Measurements from ENCODE around the gene SEPHS1.
"Not testable (repeated sequence)": the region's sequence is repeated elsewhere in the genome, so short reads cannot be mapped to it uniquely, and the experiment has no call there.

SEPHS1 gene, protein sequence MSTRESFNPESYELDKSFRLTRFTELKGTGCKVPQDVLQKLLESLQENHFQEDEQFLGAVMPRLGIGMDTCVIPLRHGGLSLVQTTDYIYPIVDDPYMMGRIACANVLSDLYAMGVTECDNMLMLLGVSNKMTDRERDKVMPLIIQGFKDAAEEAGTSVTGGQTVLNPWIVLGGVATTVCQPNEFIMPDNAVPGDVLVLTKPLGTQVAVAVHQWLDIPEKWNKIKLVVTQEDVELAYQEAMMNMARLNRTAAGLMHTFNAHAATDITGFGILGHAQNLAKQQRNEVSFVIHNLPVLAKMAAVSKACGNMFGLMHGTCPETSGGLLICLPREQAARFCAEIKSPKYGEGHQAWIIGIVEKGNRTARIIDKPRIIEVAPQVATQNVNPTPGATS

DNA sequence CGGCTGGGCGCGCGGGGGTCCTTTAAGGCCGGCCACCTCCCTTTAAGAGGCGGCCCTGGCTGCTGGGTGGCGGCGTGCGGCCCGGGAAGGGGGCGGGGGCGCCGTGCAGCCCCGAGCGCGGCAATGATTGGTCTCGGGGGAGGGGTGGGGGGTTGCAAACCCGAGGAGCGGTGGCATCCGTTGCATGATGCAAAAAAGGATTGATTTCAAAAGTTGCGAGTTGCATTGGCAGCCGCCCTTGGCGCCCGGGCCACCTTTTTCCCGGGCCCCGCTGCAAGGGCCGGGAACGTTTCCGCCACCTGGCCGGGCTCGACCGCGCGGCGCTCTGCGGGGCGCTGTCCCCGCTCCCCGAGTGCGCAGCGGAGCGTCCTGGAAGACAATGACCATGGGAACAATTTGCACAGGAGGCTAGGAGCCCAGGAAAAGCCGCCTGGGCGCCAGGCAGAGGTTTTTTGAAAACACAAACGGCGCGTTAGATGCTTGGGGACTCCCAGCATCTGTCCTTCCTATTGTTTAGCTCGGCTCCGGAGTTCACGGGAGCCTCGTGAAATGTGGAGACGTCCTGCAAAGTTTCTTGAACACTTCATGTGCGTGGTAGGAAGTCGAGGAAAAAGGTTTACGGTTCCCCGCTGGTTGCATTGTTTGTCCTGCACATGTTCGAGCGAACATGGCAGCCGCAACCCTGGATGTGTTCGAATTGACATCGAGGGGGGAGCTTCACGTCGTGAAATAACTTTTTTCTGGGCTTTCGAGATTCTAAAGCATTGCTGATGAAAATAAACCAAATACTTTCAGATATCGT, at the start of gene SEPHS1:
SEPHS1 (minus strand) TSS at position 78 of the 802 bp plus-strand sequence. CDS start 3,343 bp downstream, outside the sequence.
- DNase-seq: peak; percentile 65 to 72

DNA sequence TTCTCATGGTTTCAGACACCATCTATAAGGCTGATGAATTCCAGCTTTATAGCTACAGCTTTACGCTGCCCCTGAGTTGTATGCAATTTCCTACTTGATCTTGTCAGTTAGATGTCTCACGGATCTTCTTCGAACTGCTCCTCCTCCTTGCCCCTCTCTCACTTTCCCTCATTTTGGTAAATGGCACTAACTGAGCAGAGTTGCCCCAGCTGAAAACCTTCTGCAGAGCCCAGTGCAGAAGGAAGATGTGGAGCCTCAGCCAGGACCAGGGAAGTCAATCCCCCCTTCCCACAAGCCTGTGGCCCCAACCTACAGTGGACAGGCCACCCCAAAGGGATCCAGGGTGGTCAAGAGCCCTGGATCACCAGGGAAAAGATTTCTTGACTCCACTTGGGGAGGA, 49.0 kb upstream of the SEPHS1 start:
- DNase-seq: no peak

DNA sequence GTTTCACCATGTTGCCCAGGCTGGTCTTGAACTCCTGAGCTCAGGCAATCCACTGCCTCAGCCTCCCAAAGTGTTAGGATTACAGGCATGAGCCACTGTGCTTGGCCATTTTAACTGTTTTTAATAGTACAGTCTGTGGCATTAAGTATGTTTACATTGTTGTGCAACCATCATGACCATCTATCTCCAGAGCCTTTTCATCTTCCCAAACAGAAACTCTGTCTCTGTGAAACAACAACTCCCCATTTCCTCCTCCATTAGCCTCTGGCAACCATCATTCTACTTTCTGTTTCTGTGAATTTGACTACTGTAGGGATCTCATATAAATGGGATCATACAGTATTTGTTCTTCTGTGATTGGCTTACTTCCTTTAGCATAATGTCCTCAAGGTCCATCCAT, 48.3 kb upstream of the SEPHS1 start:
- no peak for DNase-seq

DNA sequence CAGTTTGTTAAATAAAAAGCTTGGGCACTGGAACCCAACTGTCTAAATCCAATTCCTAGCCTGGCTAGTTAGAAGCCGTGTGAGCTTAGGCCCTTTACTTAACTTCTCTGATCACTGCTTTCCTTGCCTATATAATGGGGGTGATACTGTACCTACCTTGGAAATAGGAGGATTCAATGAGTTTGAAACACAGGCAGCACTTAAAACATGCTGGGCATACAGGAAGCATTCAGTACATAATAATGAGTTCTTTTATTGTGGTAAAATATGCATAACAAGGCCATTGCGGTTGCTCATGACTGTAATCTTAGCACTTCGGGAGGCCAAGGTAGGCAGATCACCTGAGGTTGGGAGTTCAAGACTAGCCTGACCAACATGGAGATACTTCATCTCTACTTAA, 47.4 kb upstream of the SEPHS1 start:
- no peak for DNase-seq

DNA sequence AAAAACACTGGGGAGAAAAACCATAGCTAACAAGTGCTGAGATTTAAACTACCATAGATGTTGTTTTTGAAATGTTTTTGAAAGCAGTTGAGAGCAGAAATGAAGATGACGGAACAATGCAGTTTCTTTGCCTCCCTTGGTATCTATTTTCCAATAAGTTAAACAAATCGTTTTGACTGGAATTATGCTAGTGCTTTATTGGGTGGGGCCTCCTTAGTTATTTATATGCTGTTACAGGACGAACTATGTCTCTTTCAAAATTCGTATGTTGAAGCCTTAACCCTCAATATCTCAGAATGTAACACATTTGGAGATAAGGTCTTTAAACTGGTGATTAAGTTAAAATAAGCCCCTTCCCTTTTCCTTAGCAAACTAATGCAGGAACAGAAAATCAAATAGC, 45.5 kb upstream of the SEPHS1 start:
- DNase-seq: no peak

DNA sequence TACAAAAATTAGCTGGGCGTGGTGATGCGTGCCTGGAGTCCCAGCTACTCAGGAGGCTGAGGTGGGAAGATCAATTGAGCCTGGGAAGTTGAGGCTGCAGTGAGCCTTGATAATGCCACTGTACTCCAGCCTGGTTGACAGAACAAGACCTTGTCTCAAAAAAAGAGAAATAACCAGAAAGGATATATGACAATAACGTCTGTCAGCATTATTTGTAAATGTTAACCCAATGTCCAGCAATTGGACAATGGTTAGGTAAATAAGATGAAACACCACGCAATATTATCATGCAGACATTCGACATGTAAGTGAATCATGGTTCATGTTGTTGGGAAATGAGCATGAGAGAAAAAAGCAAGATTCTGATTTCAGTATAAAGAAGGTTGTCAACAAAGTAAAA, 44.6 kb upstream of the SEPHS1 start:
- DNase-seq: no peak

DNA sequence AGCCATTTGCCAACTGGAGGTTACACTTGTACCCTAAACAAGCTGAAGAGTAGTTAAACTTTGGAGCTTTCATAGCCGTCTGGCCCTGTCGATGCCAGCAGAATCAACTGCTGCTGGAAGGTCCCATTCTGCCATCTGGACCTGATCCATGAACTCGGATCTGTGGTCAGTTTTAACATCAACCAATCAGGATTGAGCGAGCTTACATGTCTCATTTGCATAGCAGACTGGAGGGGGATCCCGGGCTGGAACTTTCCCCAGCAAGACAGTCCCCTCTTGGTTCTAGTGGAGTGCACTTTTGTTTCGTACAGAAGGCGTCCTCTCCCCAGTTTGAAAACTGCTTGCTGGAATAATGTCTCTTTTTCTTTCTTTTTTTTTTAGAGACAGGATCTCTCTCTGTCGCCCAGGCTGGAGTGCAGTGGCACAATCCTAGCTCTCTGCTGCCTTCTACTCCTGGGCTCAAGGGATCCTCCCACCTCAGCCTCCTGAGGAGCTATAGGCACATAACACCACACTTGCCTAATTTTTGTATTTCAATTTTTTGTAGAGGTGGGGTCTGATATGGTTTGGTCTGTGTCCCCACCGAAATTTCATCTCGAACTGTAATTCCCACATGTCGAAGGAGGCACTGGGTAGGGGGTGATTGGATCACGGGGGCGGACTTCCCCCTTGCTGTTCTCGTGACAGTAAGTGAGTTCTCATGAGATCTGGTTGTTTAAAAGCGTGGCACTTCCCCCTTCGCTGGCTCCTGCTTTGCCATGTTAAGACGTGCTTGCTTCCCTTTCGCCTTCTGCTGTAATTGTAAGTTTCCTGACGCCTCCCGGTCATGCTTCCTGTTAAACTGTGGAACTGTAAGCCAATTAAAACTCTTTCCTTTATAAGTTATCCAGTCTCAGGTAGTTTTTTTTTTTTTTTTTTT, 42.8 kb upstream of the SEPHS1 start:
- DNase-seq: no peak

DNA sequence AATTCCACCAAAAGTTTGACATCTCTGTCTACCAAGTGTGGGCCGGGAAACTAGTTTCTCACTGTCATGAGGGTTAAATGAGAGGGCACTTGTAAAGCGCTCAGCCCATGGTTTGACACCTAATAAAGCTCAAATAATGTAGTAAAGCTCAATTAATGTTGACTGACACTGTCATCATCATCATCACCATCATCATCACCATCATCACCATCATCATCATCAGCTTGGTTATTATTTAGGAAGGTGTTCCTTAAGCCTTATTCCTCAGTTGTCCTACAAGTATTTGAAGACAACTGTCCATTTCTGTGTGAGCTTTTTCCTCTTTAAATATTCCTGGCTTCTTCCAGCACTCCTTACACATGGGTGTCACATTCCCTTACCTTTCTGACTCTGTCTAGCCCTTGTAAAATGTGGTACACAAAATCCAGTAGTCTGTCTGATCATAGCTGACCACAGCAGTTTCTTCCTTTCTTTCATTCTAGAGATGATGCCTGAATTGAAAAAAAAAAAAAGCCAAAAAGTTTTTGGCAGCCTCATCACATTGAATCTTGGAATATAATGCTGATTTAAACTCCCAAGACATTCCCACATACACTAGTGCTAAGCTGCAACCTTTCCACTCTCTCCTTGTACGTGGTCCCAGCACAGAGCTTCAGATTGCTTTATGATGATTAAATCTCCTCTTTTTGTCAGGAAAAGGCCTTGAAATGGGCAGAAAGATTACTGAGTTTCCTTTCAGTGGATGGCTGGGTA, 40.6 kb upstream of the SEPHS1 start:
- no peak for DNase-seq

DNA sequence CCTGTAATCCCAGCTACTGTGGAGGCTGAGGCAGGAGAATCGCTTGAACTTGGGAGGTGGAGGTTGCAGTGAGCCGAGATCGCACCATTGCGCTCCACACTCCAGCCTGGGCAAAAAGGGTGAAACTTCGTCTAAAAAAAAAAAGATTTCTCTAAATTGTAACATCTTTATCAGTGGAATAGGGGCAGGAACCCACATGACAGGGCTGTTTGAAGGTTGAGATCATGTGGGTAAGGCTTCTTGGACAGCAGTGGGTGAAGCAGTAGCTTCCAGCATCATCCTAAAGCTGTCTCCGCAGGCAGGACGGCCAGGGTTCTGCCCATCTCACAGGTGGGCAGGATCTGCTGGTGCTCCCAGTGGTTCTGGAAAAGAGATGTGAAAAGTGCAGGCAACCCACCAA, 37.9 kb upstream of the SEPHS1 start:
- DNase-seq: no peak

DNA sequence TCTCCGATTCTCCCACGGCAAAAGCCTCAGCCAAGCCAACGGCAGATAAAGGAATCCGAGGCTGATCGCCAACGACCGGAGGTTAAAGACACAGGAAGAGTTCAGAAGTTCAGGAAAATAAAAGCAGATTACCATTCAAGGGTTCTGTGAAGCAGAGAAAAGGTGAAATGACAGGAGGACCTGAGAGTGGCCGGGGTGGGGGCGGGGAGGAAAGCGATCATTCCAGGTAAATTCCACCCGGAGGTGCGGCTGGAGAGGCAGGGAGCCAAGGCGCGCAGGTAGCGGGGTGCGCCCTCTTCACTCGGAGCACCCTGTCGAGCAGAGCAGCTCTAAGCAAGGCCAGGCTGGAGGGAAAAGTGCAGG, 35.3 kb upstream of the SEPHS1 start:
- no peak for DNase-seq

DNA sequence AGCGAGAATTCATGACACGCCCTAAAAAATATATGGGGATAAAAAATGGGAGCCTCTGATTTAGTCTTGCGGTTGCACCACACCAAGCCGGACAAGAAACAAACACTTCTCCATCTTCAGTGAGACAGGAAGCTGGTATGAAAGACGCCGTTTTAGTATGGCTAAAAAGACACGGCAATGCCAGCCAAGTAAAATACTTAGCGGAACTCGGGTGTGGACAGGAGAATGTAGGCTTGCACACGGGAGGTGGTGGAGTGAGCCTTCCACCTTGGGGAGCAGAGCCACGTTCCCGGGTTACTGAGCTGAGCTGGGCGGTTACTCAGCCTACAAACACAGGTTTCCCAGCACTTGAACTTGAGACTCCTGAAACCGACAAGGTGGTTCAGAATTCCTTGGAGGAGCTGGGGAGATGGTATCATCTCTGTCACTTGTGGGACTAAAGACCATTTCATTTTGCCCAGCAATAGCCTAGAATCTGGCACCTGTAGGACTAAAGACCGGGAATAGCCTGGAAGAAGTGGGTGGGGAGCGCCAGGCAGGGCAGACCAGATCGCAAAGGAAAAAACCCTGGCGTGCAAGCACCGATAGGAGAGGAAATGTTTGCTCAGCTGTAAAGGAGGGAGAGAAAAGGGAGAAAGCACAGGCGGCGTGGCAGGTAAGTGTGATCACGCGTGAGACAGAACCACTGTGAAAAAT, 34.8 kb upstream of the SEPHS1 start:
- DNase-seq: no peak

DNA sequence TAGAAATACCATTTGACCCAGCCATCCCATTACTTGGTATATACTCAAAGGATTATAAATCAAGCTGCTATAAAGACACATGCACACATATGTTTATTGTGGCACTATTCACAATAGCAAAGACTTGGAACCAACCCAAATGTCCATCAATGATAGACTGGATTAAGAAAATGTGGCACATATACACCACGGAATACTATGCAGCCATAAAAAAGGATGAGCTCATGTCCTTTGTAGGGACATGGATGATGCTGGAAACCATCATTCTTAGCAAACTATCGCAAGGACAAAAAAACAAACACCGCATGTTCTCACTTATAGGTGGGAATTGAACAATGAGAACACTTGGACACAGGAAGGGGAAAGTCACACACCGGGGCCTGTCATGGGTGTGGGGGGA, 31.0 kb upstream of the SEPHS1 start:
- DNase-seq: not testable (repeated sequence)

DNA sequence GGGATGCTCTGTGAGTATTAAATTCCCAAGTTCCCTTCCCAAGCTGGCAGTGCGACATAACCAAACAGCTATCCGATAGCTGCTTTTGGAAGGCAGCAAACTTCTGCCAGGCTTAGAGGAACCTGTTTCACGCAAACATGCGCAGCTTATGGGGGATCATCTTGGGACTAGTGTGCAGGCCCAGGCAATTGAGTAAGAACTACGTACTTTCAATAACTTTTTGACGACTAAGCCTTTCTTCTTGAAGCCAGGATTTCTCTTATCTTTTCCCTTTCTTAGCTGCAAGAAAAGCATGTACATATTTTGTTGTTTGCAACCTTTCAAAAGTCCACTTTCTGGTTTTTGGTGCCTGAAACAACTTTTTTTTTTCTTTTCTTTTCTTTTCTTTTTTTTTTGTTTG, 28.7 kb upstream of the SEPHS1 start:
- DNase-seq: no peak

DNA sequence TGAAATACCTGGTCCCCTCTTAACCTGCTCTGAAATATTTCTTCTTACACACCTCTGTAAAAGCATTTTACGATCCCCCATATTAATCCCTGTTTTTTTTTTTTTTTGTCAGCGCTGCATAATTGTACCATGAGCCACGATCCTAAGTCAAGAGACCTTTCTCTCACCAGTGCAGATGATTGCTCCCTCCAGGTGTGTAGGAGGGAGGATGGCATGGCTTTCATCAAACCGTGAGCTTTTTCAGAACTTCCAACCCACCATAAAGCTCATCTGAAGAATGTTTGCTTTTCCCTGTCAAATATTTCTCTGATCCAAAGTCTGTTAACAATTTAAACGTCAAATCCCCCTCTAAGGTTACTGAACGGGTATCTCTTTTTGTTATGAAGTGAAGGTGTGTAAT, 28.2 kb upstream of the SEPHS1 start:
- DNase-seq: no peak

DNA sequence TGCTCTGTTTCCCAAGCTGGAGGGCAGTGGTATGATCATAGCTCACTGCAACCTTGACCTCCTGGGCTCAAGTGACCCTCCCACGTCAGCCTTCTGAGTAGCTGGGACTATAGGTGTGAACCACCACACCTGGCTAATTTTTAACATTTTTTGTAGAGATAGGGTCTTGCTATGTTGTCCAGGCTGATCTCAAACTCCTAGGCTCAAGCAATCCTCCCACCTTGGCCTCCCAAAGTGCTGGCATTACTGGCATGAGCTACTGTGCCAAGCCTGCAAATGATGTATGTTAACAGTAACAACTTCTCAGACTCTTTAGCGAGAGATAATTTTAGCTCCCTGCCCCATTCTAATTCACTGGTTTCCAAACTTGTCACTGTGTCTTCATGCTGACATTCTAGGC, 27.7 kb upstream of the SEPHS1 start:
- no peak for DNase-seq

DNA sequence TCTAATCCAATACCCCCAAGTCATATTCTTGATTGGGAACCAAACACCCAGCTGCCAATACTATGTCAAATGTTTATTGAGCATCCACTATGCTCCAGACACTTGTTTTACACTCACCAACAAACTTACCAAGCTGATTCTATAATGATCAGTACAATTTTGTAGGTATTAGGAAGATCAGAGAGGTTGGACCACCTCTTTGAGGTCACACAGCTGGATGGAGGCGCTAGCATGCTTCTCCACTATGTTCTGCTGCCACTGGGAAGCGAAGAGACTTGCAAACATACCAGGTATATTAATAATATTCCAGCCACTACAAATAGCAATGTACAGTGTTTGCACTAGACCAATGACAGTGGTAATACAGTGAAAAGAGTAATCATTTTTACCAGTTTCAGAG, 25.6 kb upstream of the SEPHS1 start:
- DNase-seq: no peak

DNA sequence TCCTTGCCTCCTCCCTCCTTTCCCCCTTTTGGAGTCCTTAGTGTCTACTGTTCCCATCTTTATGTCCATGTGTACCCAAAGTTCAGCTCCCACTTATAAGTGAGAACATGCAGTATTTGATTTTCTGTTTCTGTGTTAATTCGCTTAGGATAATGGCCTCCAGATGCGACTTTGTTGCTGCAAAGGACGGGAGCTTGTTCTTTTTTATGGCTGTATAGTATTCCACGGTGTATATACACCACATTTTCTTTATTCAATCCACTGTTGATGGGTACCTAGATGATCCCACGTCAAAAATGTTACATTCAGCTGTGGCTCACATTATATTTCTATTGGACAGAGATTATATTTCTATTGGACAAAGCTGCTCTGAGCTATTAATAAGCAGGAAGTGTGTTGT, 24.4 kb upstream of the SEPHS1 start:
- DNase-seq: no peak

DNA sequence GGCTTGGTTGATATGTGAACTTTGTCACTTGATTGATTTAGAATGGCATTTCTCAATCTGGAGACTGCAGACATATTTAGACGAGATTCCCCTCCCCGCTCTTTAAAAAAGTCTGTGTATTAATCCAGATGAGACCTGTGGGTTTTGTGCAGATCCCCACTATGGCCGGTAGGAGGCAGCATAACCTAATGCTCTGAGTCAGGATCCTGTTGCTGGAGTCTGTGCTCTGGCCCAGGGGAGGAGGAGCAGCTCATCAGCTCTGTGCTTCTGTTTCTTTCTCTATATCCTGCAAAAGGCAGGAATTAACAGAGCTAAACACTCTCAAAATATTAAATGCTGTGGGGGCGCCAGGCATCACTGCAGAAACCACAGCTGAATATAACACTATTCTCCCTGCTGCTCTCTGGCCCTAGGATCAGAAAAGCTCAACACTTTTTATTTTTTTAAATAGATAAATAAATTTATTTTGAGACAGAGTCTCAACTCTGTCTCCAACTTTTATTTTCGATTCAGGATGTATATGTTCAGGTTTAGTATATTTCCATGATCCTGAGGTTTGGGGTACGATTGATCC, 23.9 kb upstream of the SEPHS1 start:
- DNase-seq: peak; percentile 32 to 52

DNA sequence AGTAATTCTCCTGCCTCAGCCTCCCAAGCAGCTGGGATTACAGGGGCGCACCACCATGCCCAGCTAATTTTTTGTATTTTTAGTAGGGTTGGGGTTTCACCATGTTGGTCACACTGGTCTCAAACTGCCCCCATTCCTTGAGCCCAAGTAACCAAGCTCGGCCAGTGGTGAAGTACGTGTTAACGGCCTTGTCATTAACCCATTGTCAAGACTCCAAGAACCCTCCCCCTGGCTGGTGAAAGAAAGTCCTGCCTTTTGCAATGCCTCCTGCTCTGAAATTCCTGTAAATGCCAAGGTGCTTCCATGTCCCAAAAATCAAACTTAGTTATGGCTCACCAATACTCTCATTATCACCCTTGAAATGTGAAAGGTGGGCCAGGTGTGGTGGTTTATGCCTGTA, 18.8 kb upstream of the SEPHS1 start:
- DNase-seq: no peak

DNA sequence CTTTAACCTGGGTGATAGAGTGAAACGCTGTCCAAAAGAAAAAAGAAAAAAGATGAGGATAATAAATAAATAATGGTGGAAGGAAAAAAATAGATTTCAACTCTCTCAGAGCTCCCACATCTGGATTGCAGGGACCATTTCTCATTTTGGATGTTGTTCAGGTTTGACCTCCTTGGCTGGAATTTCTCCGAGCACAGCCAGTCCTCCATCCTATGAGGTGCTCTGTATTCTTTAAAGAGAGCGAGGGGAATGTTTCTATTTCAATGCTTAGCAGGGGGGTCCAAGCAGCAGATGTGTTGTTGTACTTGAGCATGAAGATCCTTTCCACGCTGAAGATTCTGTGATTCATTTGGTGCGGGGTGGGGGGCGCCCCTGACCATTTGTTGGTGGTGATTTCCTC, 17.7 kb upstream of the SEPHS1 start:
- DNase-seq: no peak

DNA sequence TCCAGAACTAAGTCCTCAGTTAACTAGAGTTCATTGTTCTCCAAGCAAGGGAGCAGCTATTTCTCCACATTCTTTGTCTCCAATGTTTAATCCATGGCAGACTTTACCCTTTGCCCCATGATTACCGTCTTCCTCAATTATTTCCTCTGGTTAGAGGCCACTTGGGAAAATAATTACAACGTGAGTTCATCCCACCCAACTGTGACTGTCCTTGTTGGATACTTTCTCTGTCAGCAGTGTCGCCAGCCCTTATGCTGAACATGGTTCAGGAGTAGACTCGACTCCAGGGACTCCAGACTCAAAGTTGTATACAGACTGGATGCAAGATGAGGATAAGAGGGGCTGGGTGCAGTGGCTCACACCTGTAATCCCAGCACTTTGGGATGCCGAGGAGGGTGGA, 17.1 kb upstream of the SEPHS1 start:
- no peak for DNase-seq

DNA sequence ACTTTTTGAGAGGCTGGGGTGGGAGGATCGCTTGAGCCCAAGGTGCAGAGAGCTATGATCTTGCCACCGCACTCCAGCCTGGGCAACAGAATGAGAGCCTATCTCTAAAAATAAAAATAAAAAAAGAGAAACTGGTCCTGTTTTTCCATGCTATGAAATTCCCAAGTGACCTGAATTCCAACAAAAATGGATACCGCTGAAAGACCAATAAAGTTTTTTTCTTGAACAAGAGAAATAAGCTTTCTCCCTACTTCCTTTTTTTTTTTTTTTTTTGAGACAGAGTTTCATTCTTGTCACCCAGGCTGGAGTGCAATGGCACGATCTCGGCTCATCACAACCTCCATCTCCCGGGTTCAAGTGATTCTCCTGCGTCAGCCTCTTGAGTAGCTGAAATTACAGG, 12.5 kb upstream of the SEPHS1 start:
- DNase-seq: no peak

Data from stimulated activated CD4-positive, alpha-beta T cell treated with anti-CD3 and anti-CD28 coated beads, Interleukin-2, amount 100 ng/mL, for 48 hours (primary cell).